HG03175 (cell line): ENCODE results near the gene RAB40C.
A peak's percentile ranks its signal among the peaks of the same experiment; 100 is the strongest.

Source experiments
- ATAC-seq: cut with Tn5 transposase; IDR thresholded peaks from one replicate; pipeline ENCODE4 v1.9.1; 2021; ENCODE audit warnings: mild to moderate bottlenecking, moderate library complexity; ENCODE audit not compliant: unreplicated experiment

Gene RAB40C

DNA sequence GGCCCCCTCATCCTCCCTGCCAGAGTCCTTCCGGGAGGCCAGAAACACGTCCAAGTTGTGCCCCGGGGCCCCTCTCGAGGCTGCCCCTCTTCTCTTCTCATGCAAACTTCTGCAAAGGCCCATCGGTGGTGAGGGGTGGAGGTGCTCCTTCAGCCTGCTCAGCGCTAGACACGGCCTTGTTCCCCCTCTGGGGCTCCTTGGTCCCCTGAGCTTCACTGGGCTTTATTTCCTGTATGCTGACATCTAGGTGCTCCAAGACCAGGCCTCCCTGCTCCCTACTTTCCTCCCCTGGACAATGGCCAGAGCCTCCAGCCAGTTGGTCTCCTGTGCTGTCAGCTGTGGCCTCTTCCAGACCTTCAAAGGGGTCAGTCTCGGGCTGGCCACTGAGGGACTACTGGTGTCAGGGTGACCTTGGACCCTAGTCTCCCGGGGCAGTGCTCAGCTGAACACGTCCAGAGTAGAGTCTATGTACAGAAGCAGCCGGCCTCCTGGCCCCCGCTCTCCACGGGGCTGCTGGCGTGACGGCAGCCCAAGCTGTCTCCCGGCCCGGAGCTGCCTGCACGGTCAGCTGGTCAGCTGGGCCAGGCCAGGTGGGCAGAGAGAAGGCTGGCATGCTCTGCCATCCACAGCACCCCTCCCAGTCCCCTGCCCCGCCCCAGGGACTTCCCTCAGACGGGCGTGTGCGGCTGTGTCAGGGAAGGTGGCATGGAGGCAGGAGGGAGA is 31.4 kb upstream of the RAB40C start:
- no peak for ATAC-seq

DNA sequence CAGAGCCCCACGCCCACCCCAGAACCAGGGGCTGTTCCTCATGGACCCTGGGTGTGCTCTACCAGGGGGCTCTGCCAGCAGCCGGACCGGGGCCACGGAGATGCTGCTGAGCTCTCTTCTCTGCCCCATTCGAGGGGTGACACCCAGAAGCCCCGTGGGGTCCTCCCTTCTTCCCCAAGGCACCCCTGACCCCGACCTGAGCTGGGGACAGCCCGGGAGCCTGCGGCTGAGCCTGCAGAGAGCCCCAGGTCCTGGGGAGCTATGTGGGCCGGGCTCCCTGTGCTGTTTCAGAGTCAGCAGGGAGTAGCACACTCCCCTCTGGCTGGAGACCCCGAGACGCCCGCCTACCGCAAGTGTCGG is 30.9 kb upstream of the RAB40C start:
- no peak for ATAC-seq

DNA sequence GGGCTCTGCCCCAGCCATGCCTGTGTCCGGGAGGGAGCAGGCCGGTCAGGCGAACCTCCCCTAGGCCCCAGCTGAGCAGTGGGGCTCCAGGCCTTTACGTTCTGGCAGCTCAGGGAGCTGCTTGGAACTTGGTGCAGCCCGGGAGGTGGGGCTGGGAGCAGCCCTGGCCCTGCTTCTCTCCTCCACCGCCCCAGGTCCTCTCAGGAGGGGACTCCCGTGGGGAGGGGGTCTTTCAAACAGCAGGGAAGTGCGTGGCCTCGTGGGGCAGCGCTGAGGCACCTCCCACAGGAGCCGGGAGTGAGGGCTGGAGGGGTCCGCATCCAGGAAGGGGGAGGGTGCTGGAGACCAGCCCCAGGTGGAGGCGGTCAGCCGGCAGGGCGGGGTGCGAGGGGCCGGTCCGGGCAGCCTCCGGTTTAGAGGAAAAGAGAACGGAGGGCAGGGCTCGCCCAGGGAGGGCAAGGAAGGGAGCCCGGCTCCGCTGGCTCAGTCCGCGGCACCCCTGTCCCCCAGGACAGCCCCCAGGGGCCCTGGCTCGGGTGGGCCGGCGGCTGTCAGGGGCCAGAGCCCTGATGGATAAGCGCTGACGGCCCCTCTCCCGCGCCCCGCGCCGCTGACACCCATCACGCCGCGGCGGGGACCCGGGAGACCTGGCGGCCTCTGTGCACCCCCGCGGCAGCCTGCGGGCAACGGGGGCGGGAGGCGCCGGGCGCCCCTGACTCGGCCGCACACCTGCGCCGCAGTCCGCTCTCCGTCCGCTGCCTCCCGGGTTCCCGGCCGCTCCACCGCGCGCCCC is 30.3 kb upstream of the RAB40C start:
- ATAC-seq: no peak

DNA sequence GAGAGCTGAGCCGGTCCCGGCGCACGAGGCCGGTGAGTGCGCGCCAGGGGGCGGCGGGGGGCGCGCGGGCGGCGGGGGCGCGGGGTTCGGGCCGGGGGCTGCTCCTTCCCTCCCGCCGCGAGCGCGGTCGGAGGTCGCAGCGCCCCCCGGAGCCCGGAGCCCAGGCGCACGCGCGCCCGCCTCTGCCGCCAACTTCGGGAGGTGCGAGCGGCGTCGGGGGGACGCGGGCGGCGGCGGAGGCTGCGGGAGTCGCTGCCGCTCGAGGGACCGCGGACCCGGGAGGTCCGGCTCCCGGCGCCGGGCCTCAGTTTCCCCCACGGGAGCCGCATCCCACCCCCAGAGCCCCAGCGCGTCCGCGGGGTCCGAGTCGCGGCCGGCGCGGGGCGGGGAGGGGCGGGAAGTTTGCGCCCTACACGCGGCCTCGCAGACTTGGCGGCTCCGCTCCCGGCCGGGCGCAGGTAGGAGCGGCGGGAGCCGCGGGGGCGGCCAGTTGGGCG is 29.6 kb upstream of the RAB40C start, which contains the start of gene PRR35:
TSS of gene PRR35 (plus strand) at position 191 of the 497 bp plus-strand sequence. CDS start 2,901 bp downstream, outside the sequence.
- no peak for ATAC-seq

DNA sequence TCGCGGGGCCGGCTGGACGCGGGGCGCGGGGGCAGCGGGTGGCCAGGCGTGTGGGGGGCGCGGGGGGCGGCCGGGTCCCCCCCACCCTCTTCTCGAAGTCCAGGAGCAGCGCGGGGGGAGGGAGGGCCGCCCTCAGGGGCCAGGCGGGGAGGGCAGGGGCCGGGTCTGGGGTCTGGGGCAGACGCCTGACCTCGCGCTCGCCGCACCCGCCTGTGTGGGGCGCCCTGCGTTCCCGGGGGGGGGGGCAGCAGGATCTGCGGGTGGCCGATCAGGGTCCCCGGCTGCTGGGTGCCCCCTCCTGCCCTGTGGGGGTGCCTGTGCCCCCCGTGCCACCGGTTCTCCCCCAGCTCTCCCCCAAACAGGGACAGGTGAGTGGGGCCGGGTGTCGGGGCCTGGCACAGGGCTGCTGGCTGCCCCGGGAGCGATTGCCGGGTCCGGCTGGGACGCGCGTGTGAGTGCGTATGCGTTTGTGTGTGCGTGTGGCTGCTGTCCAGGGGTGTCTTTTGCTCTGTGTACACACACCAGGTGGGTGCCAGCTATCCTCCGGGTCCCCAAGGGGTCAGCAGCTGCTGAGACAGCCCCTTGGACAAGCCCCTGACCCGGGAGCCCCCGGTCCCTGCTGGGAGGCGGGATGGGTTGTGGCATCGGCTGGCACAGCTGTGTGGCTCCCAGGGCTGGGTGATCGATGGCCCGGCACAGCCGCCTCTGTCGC is 29.0 kb upstream of the RAB40C start:
- ATAC-seq: no peak

DNA sequence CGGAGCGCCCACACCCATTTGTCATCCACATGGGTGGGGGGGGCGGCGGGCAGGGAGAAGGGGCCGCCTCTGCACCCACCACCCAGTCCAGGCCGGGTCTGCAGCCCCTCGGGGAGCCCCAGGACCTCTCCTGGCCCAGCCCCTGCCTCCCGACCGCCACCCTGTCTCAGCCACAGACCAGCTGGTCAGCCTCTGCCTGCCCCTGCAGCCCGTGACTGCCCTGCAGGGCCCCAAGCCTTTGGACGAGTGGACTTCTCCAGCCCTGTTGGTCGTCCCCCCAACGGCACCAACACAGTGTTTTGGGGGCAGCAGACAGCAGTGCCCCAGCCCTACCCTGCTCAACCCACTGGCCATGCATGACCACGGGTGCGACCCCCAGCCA is 28.5 kb upstream of the RAB40C start:
- ATAC-seq: no peak

DNA sequence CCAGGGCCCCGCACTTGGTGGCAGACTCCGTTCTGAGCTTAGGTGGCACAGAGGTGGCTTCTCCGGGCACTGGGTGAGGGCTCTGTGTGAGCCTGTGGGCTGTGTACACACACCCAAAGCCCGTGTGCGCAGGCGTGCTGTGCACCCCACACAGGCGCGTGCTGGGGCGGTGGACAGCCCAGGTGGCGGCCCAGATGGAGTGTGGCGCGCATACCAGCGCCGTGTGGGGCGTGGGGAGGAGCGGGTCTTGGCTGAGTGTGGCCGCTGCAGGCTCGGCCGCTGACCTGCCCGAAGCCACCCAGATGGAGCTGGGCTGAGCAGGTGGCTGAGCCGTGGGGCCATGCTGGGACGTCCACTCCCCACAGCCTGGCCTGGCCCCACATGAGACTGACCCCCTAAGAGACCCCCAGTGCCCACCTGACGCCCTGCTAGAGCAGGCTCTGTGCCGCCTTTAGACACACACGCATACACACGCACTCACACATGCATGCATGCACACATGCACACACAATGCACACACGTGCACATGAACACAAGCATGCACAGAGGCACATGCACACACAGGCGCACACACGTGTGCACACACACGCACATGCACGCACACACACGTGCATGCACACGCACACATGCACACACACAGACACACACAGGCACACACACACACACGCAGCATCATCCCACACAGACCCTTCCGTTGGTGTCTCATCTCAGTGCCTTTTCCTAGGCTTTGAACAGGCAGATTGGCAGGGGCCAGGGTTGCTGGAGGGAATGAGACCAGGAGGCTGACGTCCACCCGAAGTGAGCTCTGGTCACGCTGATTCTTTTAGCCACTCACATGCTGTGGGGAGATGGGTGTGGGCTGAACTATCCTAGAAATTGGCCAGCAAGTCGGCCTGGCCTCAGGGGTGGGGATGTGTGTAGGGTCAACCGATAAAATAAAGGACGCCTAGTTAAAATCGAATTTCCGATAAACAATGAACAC is 27.6 kb upstream of the RAB40C start:
- no peak for ATAC-seq

DNA sequence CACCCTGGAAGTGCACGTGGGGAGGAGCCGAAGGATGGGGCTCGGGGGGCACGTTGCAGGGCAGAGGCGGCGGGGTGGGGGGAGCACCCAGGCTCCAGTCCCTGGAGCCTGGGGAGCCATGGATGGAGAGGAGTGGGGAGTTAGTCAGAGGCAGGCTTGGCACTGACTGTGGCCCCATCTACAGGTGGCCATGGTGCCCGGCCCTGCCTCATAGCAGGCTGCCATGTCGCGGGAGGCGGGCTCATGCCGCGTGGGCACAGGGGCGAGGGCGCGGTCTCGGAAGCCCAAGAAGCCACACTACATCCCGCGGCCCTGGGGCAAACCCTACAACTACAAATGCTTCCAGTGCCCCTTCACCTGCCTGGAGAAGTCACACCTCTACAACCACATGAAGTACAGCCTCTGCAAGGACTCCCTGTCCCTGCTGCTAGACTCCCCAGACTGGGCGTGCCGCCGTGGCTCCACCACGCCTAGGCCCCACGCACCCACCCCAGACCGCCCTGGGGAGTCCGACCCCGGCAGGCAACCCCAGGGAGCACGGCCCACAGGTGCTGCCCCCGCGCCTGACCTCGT is 26.7 kb upstream of the RAB40C start:
- no peak for ATAC-seq

DNA sequence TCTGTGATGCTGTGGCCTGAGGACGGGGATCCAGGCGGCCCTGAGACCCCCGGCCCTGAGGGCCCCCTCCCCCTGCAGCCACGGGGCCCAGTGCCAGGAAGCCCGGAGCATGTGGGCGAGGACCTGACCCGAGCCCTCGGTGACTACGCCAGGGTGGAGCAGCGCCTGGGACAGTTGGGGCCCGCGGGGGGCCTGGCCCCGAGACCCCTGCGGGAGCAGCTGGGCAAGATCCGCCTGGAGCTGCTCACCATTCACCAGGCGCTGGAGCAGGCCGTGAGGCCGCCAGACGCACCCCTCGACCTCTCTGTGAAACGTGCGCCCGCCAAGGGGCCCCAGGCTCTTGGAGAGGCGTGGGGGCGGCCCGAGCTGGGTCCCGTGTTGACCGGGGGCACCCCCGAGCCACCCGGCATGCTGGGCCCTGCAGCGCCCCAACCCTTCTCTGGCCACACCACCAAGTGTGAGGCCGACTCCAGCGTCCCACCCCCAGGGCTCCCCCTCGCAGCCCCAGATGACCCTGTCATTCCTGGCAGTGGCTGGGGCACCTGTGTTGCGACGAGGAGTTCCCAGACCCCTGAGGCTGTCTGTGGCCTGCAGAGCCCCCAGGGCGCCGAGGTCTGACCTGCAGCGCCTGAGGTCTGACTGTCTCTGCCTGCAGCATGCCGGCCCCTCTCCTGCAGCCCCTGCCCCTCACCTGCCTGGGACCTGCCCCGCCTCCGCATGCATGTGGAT is 25.0 kb upstream of the RAB40C start:
- ATAC-seq: no peak

DNA sequence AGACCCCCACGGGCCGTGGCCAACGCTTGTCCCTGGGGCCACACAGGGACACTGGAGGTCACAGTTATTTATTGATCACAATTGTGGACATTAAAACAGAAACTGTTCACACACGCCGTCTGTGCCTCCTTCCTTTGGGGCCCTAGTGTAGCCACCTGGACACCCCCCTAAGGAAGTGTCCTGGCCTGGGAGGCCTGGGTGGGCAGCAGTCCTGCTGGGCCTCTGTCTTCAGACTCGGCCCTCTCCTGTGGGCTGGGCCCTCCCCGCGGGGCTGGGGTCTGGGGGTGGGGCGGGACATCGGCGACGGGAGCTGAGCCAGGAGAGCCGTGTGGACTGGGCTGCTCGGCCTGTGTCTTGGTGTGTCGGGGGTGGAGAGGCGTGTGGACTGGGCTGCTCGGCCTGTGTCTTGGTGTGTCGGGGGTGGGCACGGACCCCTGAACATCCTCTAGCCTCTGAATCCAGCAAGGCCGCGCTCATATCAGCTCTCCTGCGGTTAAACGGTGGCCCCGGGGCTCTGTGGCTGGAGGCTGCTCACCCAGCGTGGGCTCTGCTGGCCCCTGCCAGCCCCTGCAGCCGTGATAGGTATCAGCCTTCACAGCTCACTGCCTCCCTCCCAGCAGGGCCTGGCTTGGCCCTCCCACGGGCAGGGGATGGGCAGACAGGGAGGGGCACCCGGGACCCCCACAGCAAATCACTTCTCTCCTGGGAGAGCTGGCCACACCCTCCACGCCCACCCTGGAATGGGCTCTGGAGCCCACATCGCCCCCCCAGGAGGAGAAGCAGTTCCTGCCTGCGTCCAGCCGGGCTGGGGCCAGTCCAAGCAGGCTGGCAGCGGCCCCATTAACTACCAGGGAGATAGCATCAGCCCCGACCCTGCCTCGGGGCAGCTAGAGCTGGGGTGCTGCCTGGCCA is 24.2 kb upstream of the RAB40C start:
- no peak for ATAC-seq

DNA sequence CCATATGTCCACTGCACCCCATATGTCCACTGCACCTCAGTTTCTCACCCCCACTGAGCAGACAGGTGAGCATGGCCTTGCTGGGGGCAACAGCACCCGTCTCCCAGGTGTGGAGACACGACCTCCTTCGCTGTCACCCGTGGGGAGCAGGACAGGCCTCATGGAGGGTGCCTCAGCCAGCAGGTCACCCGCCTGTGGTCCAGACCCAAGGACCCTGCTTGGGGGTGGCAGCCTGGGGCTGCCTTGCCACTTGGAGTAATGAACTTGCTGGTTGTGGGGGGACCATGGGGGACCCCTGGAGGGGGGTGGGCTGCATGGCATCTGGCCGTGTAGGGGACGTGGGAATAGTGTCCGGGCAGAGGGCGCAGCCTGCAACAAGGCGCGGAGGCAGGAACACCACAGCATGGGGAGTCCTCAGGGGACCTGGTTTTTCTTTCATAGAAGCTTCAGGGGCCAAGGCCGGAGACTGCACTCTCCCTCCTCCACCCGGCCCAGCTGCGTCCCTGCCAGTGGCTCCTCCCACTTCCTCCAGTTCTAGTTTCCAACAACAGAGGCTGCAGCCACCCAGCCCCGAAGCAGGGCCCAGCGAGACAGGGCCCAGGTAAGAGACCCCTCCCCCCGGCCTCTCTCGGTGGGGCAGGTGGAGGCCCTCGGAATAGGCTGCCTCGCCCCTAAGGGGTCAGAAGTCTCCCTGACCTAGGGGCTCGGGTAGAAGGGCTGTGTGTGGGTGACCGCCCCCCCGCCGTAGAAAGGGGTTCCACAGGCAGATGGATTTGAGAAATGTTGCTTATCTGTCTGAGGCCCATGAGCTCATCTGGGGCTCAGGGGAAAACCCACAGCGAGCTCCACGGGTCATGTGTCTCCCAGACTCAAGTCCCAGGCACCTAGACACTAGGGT is 23.1 kb upstream of the RAB40C start, which contains the start of gene NHLRC4:
TSS of gene NHLRC4 (plus strand) at position 531 of the 898 bp plus-strand sequence. CDS start 1,043 bp downstream, outside the sequence.
- ATAC-seq: peak; percentile 66

DNA sequence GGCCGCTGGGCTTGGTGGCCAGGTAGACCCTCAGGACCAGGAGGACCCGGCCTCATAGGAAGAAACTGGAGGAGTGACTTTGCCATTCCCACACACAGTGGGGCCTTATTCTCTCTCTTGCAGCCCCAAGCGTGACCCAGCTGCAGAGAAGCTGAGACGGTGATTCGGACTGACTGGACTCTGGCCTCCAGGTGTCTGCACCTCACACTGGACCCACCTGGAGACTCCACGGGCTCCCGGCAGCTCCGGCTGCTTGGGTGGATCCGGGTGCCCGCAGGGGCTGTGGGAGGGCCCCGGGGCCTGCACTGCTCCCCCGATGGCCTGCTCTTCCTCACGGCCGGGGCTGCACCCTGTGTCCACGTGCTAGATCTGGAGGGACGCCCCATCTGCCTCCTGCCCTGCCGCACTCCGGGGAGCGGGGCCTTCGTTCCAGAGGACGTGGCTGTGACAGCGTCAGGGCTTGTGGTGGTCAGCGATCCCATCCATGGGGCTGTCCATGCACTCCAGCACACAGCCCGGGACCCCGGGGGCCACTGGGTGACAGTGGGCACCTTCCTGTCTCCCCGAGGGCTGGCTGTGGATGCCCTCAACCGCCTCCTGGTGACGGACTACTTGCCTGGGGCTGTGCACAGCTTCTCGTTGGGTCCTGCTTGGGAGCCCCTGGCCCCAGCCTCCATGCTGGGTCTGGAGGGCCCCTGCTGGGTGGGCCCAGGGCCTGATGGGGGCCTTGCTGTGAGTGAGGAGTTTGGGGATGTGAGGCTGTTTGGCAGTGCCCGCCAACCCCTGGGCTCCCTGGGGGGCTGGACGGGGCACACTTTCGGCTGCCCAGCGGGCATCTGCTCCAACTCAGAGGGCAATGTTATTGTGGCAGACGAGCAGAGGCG is 22.3 kb upstream of the RAB40C start:
- no peak for ATAC-seq

DNA sequence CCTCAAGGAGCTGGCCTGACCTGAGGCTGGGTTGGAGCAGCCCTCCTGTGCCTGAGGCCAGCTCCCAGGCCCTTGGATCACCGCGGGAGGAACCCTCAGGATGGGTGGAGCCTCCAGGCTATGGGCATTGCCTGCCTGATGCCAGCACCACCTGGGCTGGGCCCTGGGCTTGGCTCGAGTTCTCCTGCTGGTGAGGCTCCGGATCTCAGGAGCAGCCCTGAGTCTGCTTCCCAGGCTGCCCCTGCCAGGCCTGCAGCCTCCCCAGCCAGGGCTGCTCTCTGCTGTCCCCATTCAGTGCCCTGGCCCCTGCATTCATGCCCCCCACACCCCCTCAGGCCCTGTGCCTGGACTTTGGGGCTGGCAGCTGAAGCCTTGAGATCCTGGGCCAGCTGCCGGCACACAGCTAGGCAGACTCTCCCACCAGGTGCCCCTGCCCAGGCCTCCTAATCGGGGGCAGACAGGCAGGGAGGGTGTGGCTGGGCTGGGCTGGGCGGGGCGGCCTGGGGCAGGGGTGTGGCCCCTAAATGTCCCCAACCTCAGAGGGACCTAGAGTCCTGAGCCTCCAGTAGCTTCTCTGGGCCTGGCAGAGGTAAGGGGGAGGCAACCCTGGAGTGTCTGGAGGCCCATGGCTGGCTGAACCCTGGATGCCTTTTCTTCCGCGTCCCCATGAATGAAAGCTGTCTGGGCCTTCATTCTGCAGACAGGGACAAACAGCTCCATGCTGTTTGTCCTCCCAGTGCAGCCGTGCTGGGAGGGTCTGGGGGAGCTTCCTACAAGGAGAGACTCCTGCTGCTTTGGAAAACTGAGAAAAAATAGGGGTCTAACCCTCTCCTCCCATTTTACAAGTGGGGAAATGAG is 21.2 kb upstream of the RAB40C start:
- ATAC-seq: no peak

DNA sequence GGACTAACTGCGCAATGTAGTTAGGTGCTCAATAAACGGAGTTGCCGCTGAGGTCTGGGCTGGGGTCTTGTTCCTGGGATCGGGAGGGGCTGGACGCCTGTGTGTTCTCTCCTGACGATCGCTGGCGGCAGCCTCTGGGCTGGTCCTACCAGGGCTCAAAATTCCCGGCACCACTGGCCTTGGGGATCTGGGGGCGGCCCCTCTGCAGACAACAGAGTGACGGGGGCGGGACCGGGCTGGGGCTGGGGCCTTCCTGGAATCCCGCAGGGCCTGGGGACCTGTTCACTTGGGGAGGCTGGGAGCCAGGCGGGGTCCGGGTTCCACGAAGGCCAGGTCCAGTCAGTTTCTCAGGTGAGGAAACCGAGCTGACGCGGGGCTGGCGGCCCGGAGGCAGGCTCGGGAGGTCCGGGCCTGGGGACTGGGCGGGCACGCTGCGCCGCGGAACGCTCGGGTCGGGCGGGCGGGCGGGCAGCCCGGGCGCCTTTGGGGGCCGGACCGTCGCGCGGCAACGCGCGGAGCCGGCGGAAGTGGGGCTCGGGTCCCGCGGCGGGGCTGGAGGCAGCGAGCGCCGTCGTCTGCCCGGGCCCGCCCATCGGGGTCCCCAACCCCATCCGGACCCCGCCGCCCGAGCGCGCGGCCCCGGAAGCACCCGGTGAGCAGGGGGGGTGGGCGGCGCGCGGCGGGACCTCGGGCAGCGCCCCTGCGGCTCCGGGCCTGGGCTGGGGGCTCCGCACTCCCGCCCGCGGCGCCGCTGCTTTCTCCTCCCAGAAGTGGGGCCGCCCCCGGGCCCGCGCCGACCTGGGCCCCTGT is 20.2 kb upstream of the RAB40C start, which contains the start of gene PIGQ:
TSS of gene PIGQ (plus strand) at position 524 of the 810 bp plus-strand sequence. CDS start 4,107 bp downstream, outside the sequence.
- ATAC-seq: peak; percentile 44
